A673 (cell line): Measurements from ENCODE around the gene FAR1. TPM values are rescaled to one million over a fixed set of nuclear protein-coding genes. Genes with fewer than 3 reads are reported as not detected.

Experiments
- BruUV-seq: library from RNA; stranded (reverse); fragments of 400-500 nt; replicated peaks from 2 replicates; lab custom pipeline; 2021; lab: Mats Ljungman, UMichigan
- CTCF ChIA-PET: fragments of 300-600 bp; sonication (Branson Sonifier 250); formaldehyde crosslinking; loops from one replicate; lab custom pipeline; 2022; ENCODE audit warnings: antibody characterized with exemption; lab: Charles Lee
- POLR2A ChIA-PET: fragments of 300-600 bp; sonication (Branson Sonifier 250); formaldehyde crosslinking; loops from one replicate; lab custom pipeline; 2022; ENCODE audit warnings: antibody characterized with exemption; ENCODE audit not compliant: low non-redundant PET; lab: Charles Lee
- DNase-seq: peaks from one replicate; pipeline ENCODE4 v3.0.0-alpha.2; 2015; ENCODE audit warnings: low spot score
- H3K27ac ChIP-seq: fragments of 200-600 bp; sonication (generic); 2 replicates; pipeline ENCODE4 v1.5.1; 2016; ENCODE audit warnings: mixed run types, low read depth, mild to moderate bottlenecking, mixed read lengths, antibody characterized with exemption, low read length; ENCODE audit not compliant: poor library complexity, severe bottlenecking
- H3K27me3 ChIP-seq: fragments of 200-600 bp; sonication (generic); replicated peaks from 2 replicates; pipeline ENCODE4 v1.6.1; 2017; ENCODE audit warnings: mixed run types, low read depth, mild to moderate bottlenecking, mixed read lengths, antibody characterized with exemption, low read length; ENCODE audit not compliant: insufficient read depth, poor library complexity
- H3K36me3 ChIP-seq: fragments of 200-600 bp; sonication (generic); 2 replicates; pipeline ENCODE4 v1.6.1; 2016; ENCODE audit warnings: mixed run types, mild to moderate bottlenecking, mixed read lengths, antibody characterized with exemption, low read length; ENCODE audit not compliant: insufficient read depth, poor library complexity, severe bottlenecking
- H3K4me1 ChIP-seq: fragments of 200-600 bp; sonication (generic); 2 replicates; pipeline ENCODE4 v1.6.1; 2017; ENCODE audit warnings: mixed run types, mild to moderate bottlenecking, mixed read lengths, antibody characterized with exemption, low read length; ENCODE audit not compliant: insufficient read depth, poor library complexity, severe bottlenecking
- H3K4me3 ChIP-seq: fragments of 200-600 bp; sonication (generic); 2 replicates; pipeline ENCODE4 v1.5.1; 2016; ENCODE audit warnings: low read depth, mixed run types, mild to moderate bottlenecking, mixed read lengths, low read length; ENCODE audit not compliant: poor library complexity, severe bottlenecking
- H3K9me3 ChIP-seq: fragments of 200-600 bp; sonication (generic); 2 replicates; pipeline ENCODE4 v1.6.1; 2016; ENCODE audit warnings: mixed run types, low read depth, mild to moderate bottlenecking, mixed read lengths, antibody characterized with exemption, low read length; ENCODE audit not compliant: poor library complexity, severe bottlenecking
- EZH2 ChIP-seq: fragments of 200-600 bp; sonication (generic); IDR thresholded peaks from 2 replicates; pipeline ENCODE4 v1.6.1; 2017; ENCODE audit warnings: borderline replicate concordance, low read depth, mild to moderate bottlenecking, mixed read lengths, antibody characterized with exemption, low read length; ENCODE audit not compliant: poor library complexity, severe bottlenecking
- intact Hi-C: fragments of 100-400 bp; cut with micrococcal nuclease; formaldehyde crosslinking; loops from one replicate; pipeline ENCODE4 v1.10.0; 2022; ENCODE audit not compliant: unreplicated experiment
- total RNA-seq: library from RNA; stranded (reverse); gene quantifications from 2 replicates; pipeline ENCODE4 v1.2.3, GENCODE V29; 2021
- TF ChIP-seq, protein P1 (sequence below): fragments of 300-800, 200-600 bp; sonication (generic); conservative IDR thresholded peaks from 2 replicates; pipeline ENCODE4 v1.5.1; 2017; ENCODE audit warnings: low read depth, mild to moderate bottlenecking, antibody characterized with exemption, low read length, moderate library complexity, mixed read lengths

The FAR1 gene
- total RNA-seq, 1 experiment from 2014 or later: 66.6 TPM

DNA sequence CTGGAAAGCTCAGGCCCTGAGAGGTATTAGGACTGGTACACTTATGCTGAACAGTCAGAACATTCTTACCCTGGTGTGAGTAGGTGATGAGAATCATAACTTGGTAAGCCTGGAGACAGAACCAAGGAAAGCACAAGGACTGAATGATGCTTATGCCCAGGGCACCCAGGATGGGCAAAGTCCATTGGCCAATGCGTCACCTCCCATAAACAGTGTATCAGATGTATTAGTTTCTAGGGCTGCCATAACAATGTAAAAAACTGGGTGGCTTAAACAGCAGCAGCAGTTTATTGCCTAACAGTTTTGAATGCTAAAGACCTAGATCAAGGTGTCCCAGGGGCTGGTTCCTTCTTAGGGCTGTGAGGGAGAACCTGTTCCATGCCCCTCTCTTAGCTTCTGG, 107.0 kb downstream of the FAR1 start:
- no peak overlapping the region for H3K4me3 ChIP-seq
- DNase-seq: no peak
- POLR2A ChIA-PET: no interaction called here
- CTCF ChIA-PET: no interaction called here
- H3K27ac ChIP-seq: no peak overlapping the region
- H3K27me3 ChIP-seq: peaks cover 24% of the 10 kb centered on the region
- TF ChIP-seq, protein P1, sequence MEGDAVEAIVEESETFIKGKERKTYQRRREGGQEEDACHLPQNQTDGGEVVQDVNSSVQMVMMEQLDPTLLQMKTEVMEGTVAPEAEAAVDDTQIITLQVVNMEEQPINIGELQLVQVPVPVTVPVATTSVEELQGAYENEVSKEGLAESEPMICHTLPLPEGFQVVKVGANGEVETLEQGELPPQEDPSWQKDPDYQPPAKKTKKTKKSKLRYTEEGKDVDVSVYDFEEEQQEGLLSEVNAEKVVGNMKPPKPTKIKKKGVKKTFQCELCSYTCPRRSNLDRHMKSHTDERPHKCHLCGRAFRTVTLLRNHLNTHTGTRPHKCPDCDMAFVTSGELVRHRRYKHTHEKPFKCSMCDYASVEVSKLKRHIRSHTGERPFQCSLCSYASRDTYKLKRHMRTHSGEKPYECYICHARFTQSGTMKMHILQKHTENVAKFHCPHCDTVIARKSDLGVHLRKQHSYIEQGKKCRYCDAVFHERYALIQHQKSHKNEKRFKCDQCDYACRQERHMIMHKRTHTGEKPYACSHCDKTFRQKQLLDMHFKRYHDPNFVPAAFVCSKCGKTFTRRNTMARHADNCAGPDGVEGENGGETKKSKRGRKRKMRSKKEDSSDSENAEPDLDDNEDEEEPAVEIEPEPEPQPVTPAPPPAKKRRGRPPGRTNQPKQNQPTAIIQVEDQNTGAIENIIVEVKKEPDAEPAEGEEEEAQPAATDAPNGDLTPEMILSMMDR: no peak
- TF ChIP-seq EZH2: no peak
- BruUV-seq: no TSS peak
- H3K4me1 ChIP-seq: no peaks in the 10 kb centered on the region
- intact Hi-C loops: no loop called here
- no peaks in the 10 kb centered on the region for H3K36me3 ChIP-seq
- no peaks in the 10 kb centered on the region for H3K9me3 ChIP-seq

DNA sequence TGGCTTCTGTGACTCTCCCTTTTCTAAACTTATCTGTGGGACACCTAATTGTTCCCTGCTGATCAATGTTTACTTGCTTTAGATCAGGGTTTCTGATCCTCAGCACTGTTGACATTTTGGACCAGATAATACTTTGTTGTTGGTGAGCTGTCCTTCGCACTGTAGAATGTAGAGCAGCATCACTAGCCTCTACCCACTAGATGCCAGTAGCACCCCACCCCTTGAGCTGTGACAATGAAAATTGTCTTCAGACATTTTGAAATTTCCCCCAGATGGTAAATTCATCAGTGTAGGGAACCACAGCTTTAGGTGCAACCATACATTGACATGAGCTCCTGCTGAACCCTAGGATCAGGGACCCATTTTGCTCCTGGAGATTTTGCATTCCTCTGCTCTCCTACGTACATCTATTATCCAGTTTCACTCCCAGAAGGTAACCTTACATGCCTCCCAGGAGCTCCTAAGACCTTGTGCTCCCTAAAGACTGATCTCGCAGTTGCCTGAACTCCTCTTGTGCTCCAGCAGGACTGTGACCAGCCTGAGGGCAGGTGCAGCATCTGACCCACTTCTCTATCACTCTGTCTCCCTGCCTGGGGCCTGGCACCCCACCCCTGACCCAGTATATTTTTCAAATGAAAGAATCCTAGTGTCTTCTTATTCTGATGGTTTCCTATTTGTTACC, 107.8 kb downstream of the FAR1 start:
- no peak for DNase-seq
- CTCF ChIA-PET: no interaction called here
- Histone ChIP-seq H3K36me3 (no peaks in the 10 kb centered on the region), H3K27me3 (peaks cover 24% of the 10 kb centered on the region), H3K27ac (no peak overlapping the region), H3K9me3 (no peaks in the 10 kb centered on the region), H3K4me3 (no peak overlapping the region), H3K4me1 (no peaks in the 10 kb centered on the region)
- TF ChIP-seq EZH2: no peak
- TF ChIP-seq, protein P1: 0 out of 2 replicates have a peak, but pooled peaks have one; percentile 11
- intact Hi-C loops: no loop called here
- POLR2A ChIA-PET: no interaction called here
- BruUV-seq: no TSS peak

DNA sequence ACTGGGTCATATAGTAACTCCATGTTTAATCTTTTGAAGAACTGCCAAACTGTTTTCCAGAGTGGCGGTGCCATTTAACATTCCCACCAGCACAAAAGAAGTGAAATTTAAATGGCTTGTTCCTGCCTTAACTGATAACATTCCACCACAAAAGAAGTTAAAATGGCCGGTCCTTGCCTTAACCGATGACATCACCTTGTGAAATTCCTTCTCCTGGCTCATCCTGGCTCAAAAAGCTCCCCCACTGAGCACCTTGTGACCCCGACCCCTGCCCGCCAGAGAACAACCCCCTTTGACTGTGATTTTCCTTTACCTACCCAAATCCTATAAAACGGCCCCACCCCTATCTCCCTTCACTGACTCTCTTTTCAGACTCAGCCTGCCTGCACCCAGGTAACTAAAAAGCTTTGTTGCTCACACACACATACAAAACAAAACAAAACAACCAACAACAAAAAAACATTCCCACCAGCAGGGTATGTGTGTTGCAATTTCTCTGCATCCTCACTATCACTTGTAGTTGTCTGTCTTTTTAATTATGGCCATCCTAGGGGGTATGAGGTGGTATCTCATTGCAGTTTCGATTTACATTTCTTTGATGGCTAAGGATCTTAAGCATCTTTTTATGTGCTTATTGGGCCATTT, 109.0 kb downstream of the FAR1 start:
- H3K27ac ChIP-seq: no peak overlapping the region
- POLR2A ChIA-PET: no interaction called here
- intact Hi-C loops: no loop called here

More for the DNA sequence above, 109.0 kb downstream of the FAR1 start:
- H3K4me3 ChIP-seq: no peak overlapping the region
- BruUV-seq: no TSS peak
- CTCF ChIA-PET: no interaction called here
- no peak for DNase-seq
- no peak for TF ChIP-seq EZH2
- TF ChIP-seq, protein P1: no peak
- H3K4me1 ChIP-seq: no peaks in the 10 kb centered on the region
- peaks cover 24% of the 10 kb centered on the region for H3K27me3 ChIP-seq
- H3K36me3 ChIP-seq: no peaks in the 10 kb centered on the region
- H3K9me3 ChIP-seq: no peaks in the 10 kb centered on the region
